Hepatocyte (in vitro differentiated cells): ENCODE measurements around the gene DNMT1. TPM values are rescaled to one million over a fixed set of nuclear protein-coding genes. Genes with fewer than 3 reads are reported as not detected.

ENCODE experiments used
- DNase-seq: peaks from one replicate; pipeline ENCODE4 v3.0.0-alpha.2; 2016; ENCODE audit warnings: low spot score
- H2AFZ ChIP-seq: fragments of 200-600 bp; sonication (generic); 2 replicates; pipeline ENCODE4 v1.6.0; 2016; ENCODE audit warnings: antibody characterized with exemption, mild to moderate bottlenecking
- H3K27ac ChIP-seq: fragments of 200-600 bp; sonication (generic); 2 replicates; pipeline ENCODE4 v1.5.1; 2016; ENCODE audit warnings: mild to moderate bottlenecking
- H3K27me3 ChIP-seq: fragments of 200-600 bp; sonication (generic); 2 replicates; pipeline ENCODE4 v1.6.1; 2016
- H3K36me3 ChIP-seq: fragments of 200-600 bp; sonication (generic); replicated peaks from 2 replicates; pipeline ENCODE4 v1.5.1; 2016; ENCODE audit warnings: low read depth; ENCODE audit not compliant: insufficient read depth
- H3K4me1 ChIP-seq: fragments of 200-600 bp; sonication (generic); 2 replicates; pipeline ENCODE4 v1.5.1; 2016; ENCODE audit warnings: mild to moderate bottlenecking, moderate library complexity; ENCODE audit not compliant: insufficient read depth
- H3K4me2 ChIP-seq: fragments of 200-600 bp; sonication (generic); 2 replicates; pipeline ENCODE4 v1.6.0; 2016
- H3K4me3 ChIP-seq: fragments of 200-600 bp; sonication (generic); 2 replicates; pipeline ENCODE4 v1.5.1; 2016; ENCODE audit warnings: mild to moderate bottlenecking
- H3K79me2 ChIP-seq: fragments of 200-600 bp; sonication (generic); 2 replicates; pipeline ENCODE4 v1.6.0; 2017; ENCODE audit warnings: mild to moderate bottlenecking
- H3K9me2 ChIP-seq: fragments of 200-600 bp; sonication (generic); replicated peaks from 2 replicates; pipeline ENCODE4 v1.6.0; 2017; ENCODE audit warnings: mild to moderate bottlenecking; ENCODE audit not compliant: insufficient read depth
- H3K9me3 ChIP-seq: fragments of 200-600 bp; sonication (generic); 2 replicates; pipeline ENCODE4 v1.5.1; 2016; ENCODE audit warnings: low read depth, mild to moderate bottlenecking
- H4K20me1 ChIP-seq: fragments of 200-600 bp; sonication (generic); 2 replicates; pipeline ENCODE4 v1.6.0; 2016; ENCODE audit warnings: mild to moderate bottlenecking; ENCODE audit not compliant: insufficient read depth, poor library complexity, severe bottlenecking
- CTCF ChIP-seq: fragments of 200-600 bp; sonication (generic); IDR thresholded peaks from 2 replicates; pipeline ENCODE4 v1.5.1; 2016; ENCODE audit warnings: antibody characterized with exemption, mild to moderate bottlenecking; ENCODE audit not compliant: poor library complexity
- EZH2 ChIP-seq: fragments of 200-600 bp; sonication (generic); IDR thresholded peaks from 2 replicates; pipeline ENCODE4 v1.6.1; 2016; ENCODE audit warnings: antibody characterized with exemption, mild to moderate bottlenecking, borderline replicate concordance
- EZH2phosphoT487 ChIP-seq: fragments of 200-600 bp; sonication (generic); IDR thresholded peaks from one replicate; pipeline ENCODE4 v1.6.1; 2018; ENCODE audit warnings: antibody characterized with exemption, mild to moderate bottlenecking, low read depth, moderate library complexity; ENCODE audit not compliant: unreplicated experiment, severe bottlenecking
- WGBS: methylation state at CpG from one replicate; pipeline ENCODE4 v1.1.6; 2016; ENCODE audit warnings: low lambda C conversion rate; ENCODE audit errors: missing lambda C conversion rate; 5-methylcytosine and 5-hydroxymethylcytosine counted together
- polyA plus RNA-seq: library from polyadenylated mRNA; unstranded; fragments of >200 nt; fragmentation: Nextera tagmentation; extraction: Ambion mirVana; gene quantifications from 2 replicates; pipeline ENCODE4 v1.2.1, GENCODE V29; 2016
- total RNA-seq: library from RNA; depleted of rRNA; stranded (reverse); fragments of >200 nt; gene quantifications from 2 replicates; pipeline ENCODE4 v1.2.3, GENCODE V29; 2014

The DNMT1 gene
- total and polyA plus RNA-seq, 2 experiments from 2014 or later: 55.2 to 63.5 TPM

DNA sequence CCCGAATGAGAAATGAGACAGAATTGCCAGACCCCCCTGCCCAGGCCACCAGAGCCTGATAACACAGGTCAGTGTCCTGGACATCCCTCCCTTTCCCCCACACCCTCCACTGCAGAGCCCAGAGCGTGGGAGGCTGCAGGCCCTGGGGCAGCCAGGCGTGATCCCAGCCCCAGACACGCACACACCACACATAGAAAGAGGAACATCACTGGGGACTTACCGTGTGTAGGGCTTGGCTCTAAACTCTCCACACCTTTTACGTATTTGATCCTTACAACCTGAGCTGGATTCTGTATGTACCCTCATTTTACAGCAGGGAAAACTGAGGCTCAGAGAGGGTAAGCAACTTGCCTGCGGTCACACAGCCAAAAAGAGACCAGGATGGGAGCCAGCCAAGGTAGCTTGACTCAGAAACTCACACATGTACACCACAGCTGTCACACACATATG, 91.9 kb downstream of the DNMT1 start:
- H3K4me1 ChIP-seq: peaks cover 7% of the 10 kb centered on the region
- H3K4me2 ChIP-seq: no peak overlapping the region
- H3K27ac ChIP-seq: no peak overlapping the region
- H3K9me2 ChIP-seq: no peaks in the 10 kb centered on the region
- H3K4me3 ChIP-seq: no peak overlapping the region
- peaks cover 16% of the 10 kb centered on the region for H3K79me2 ChIP-seq
- no peaks in the 10 kb centered on the region for H4K20me1 ChIP-seq
- TF ChIP-seq CTCF (no peak), EZH2phosphoT487 (no peak), EZH2 (no peak)
- no peaks in the 10 kb centered on the region for H3K9me3 ChIP-seq
- DNase-seq: no peak
- WGBS: 82% methylated on average over 7 of the region's 7 CpGs
- no peaks in the 10 kb centered on the region for H3K27me3 ChIP-seq
- H2AFZ ChIP-seq: no peak overlapping the region
- H3K36me3 ChIP-seq: no peaks in the 10 kb centered on the region

GRCh38 chr19:10100163-10100785, 94.5 kb downstream of the DNMT1 start:
- 87% methylated on average over 5 of the region's 5 CpGs for WGBS
- Histone ChIP-seq H3K36me3 (no peaks in the 10 kb centered on the region), H3K4me2 (no peak overlapping the region), H3K9me3 (no peaks in the 10 kb centered on the region), H3K27ac (no peak overlapping the region), H3K4me3 (no peak overlapping the region), H3K27me3 (no peaks in the 10 kb centered on the region), H3K9me2 (no peaks in the 10 kb centered on the region), H3K4me1 (peaks cover 8% of the 10 kb centered on the region), H2AFZ (no peak overlapping the region), H3K79me2 (no peaks in the 10 kb centered on the region), H4K20me1 (no peaks in the 10 kb centered on the region)
- TF ChIP-seq CTCF: no peak
- TF ChIP-seq EZH2phosphoT487: no peak
- no peak for TF ChIP-seq EZH2
- no peak for DNase-seq

- H3K4me1 ChIP-seq: peaks cover 8% of the 10 kb centered on the region
- no peaks in the 10 kb centered on the region for H3K27me3 ChIP-seq
- H3K9me2 ChIP-seq: no peaks in the 10 kb centered on the region
- H3K36me3 ChIP-seq: no peaks in the 10 kb centered on the region
- H3K9me3 ChIP-seq: no peaks in the 10 kb centered on the region
- WGBS: 58% methylated on average over 20 of the region's 26 CpGs
- peak overlapping the region; percentile 98 for H2AFZ ChIP-seq
- peak overlapping the region; percentile 46 for H3K27ac ChIP-seq
- H3K4me3 ChIP-seq: peak overlapping the region; percentile 39
- DNase-seq: no peak
- peak overlapping the region; percentile 97 for H3K4me2 ChIP-seq
- H4K20me1 ChIP-seq: no peaks in the 10 kb centered on the region
- TF ChIP-seq EZH2phosphoT487 (no peak), EZH2 (no peak), CTCF (no peak)
- no peaks in the 10 kb centered on the region for H3K79me2 ChIP-seq
Measured at GRCh38 chr19:10096615-10096963, 98.2 kb downstream of the DNMT1 start.
